Measurements from ENCODE around the gene MYO9A.
"Not testable (repeated sequence)": the region's sequence is repeated elsewhere in the genome, so short reads cannot be mapped to it uniquely, and the experiment has no call there.

The MYO9A gene

GRCh38 chr15:71999807-72000206, 118.1 kb downstream of the MYO9A start:
- DNase-seq (ENCODE audit: insufficient read length) (no peak), FAIRE-seq (no peak)
- TF ChIP-seq TAF1 (IDR thresholded peaks at IDR 0.05; ENCODE audit: borderline replicate concordance, low read depth, low read length) (no peak), POLR2AphosphoS5 (IDR thresholded peaks at IDR 0.05; ENCODE audit: low read depth, low read length) (no peak), POLR2A (IDR thresholded peaks at IDR 0.05; ENCODE audit: low read depth, low read length) (no peak)

GRCh38 chr15:71998717-71999116, 119.2 kb downstream of the MYO9A start:
- not testable (repeated sequence) for FAIRE-seq; DNase-seq (ENCODE audit: insufficient read length)

- FAIRE-seq (no peak), DNase-seq (ENCODE audit: insufficient read length) (no peak)
- TF ChIP-seq POLR2AphosphoS5 (IDR thresholded peaks at IDR 0.05; ENCODE audit: low read depth, low read length) (no peak), TAF1 (IDR thresholded peaks at IDR 0.05; ENCODE audit: borderline replicate concordance, low read depth, low read length) (no peak), POLR2A (IDR thresholded peaks at IDR 0.05; ENCODE audit: low read depth, low read length) (no peak)
Observed at GRCh38 chr15:71997691-71998090, 120.3 kb downstream of the MYO9A start.

GRCh38 chr15:71975816-71976150, 142.2 kb downstream of the MYO9A start:
- DNase-seq (ENCODE audit: insufficient read length) (no peak), FAIRE-seq (no peak)
- TF ChIP-seq POLR2AphosphoS5 (IDR thresholded peaks at IDR 0.05; ENCODE audit: low read depth, low read length) (no peak), TAF1 (IDR thresholded peaks at IDR 0.05; ENCODE audit: borderline replicate concordance, low read depth, low read length) (no peak), POLR2A (IDR thresholded peaks at IDR 0.05; ENCODE audit: low read depth, low read length) (no peak)

GRCh38 chr15:71974211-71974610, 143.7 kb downstream of the MYO9A start:
- no peak for DNase-seq (ENCODE audit: insufficient read length)
- no peak for TF ChIP-seq TAF1 (IDR thresholded peaks at IDR 0.05; ENCODE audit: borderline replicate concordance, low read depth, low read length)
- no peak for TF ChIP-seq POLR2AphosphoS5 (IDR thresholded peaks at IDR 0.05; ENCODE audit: low read depth, low read length)
- no peak for TF ChIP-seq POLR2A (IDR thresholded peaks at IDR 0.05; ENCODE audit: low read depth, low read length)
- no peak for FAIRE-seq

- no peak for FAIRE-seq
- TF ChIP-seq TAF1 (IDR thresholded peaks at IDR 0.05; ENCODE audit: borderline replicate concordance, low read depth, low read length) (no peak), POLR2AphosphoS5 (IDR thresholded peaks at IDR 0.05; ENCODE audit: low read depth, low read length) (no peak), POLR2A (IDR thresholded peaks at IDR 0.05; ENCODE audit: low read depth, low read length) (no peak)
Observed at GRCh38 chr15:71973366-71973765, 144.6 kb downstream of the MYO9A start.

GRCh38 chr15:71971905-71972304, 146.0 kb downstream of the MYO9A start:
- TF ChIP-seq POLR2AphosphoS5 (IDR thresholded peaks at IDR 0.05; ENCODE audit: low read depth, low read length) (no peak), POLR2A (IDR thresholded peaks at IDR 0.05; ENCODE audit: low read depth, low read length) (no peak)
- FAIRE-seq (no peak), DNase-seq (ENCODE audit: insufficient read length) (no peak)

More at GRCh38 chr15:71973366-71973765, 144.6 kb downstream of the MYO9A start:
- DNase-seq (ENCODE audit: insufficient read length), result no peak

GRCh38 chr15:71970435-71970834, 147.5 kb downstream of the MYO9A start:
- DNase-seq (ENCODE audit: insufficient read length), result no peak
- TF ChIP-seq POLR2AphosphoS5 (IDR thresholded peaks at IDR 0.05; ENCODE audit: low read depth, low read length), result no peak
- no peak for TF ChIP-seq POLR2A (IDR thresholded peaks at IDR 0.05; ENCODE audit: low read depth, low read length)
- no peak for TF ChIP-seq TAF1 (IDR thresholded peaks at IDR 0.05; ENCODE audit: borderline replicate concordance, low read depth, low read length)
- FAIRE-seq, result no peak

GRCh38 chr15:71962537-71962936, 155.4 kb downstream of the MYO9A start:
- TF ChIP-seq TAF1 (IDR thresholded peaks at IDR 0.05; ENCODE audit: borderline replicate concordance, low read depth, low read length) (no peak), POLR2A (IDR thresholded peaks at IDR 0.05; ENCODE audit: low read depth, low read length) (no peak), POLR2AphosphoS5 (IDR thresholded peaks at IDR 0.05; ENCODE audit: low read depth, low read length) (no peak)
- no peak for FAIRE-seq
- DNase-seq (ENCODE audit: insufficient read length), result no peak

- FAIRE-seq, result no peak
- no peak for DNase-seq (ENCODE audit: insufficient read length)
- TF ChIP-seq POLR2A (IDR thresholded peaks at IDR 0.05; ENCODE audit: low read depth, low read length) (no peak), POLR2AphosphoS5 (IDR thresholded peaks at IDR 0.05; ENCODE audit: low read depth, low read length) (no peak), TAF1 (IDR thresholded peaks at IDR 0.05; ENCODE audit: borderline replicate concordance, low read depth, low read length) (no peak)
Observed at GRCh38 chr15:71957026-71957425, 160.9 kb downstream of the MYO9A start.

GRCh38 chr15:71951134-71951533, 166.8 kb downstream of the MYO9A start:
- DNase-seq (ENCODE audit: insufficient read length), result no peak
- no peak for TF ChIP-seq POLR2AphosphoS5 (IDR thresholded peaks at IDR 0.05; ENCODE audit: low read depth, low read length)
- no peak for TF ChIP-seq POLR2A (IDR thresholded peaks at IDR 0.05; ENCODE audit: low read depth, low read length)
- no peak for TF ChIP-seq TAF1 (IDR thresholded peaks at IDR 0.05; ENCODE audit: borderline replicate concordance, low read depth, low read length)
- FAIRE-seq, result peak; percentile 63

GRCh38 chr15:71945012-71945411, 172.9 kb downstream of the MYO9A start:
- DNase-seq (ENCODE audit: insufficient read length) (no peak), FAIRE-seq (peak; percentile 21)
- TF ChIP-seq POLR2A (IDR thresholded peaks at IDR 0.05; ENCODE audit: low read depth, low read length), result no peak

GRCh38 chr15:71943806-71944205, 174.1 kb downstream of the MYO9A start:
- DNase-seq (ENCODE audit: insufficient read length) (no peak), FAIRE-seq (no peak)
- TF ChIP-seq POLR2A (IDR thresholded peaks at IDR 0.05; ENCODE audit: low read depth, low read length), result no peak
- no peak for TF ChIP-seq TAF1 (IDR thresholded peaks at IDR 0.05; ENCODE audit: borderline replicate concordance, low read depth, low read length)
- no peak for TF ChIP-seq POLR2AphosphoS5 (IDR thresholded peaks at IDR 0.05; ENCODE audit: low read depth, low read length)

All from GM12892 (cell line).